Glomerular endothelial cell (primary cell): Measurements from ENCODE around the gene SERPINB10. TPM values are rescaled to one million over a fixed set of nuclear protein-coding genes. Genes with fewer than 3 reads are reported as not detected.
A peak's percentile ranks its signal among the peaks of the same experiment; 100 is the strongest.

ENCODE experiments used
- DNase-seq: peaks from one replicate; pipeline ENCODE4 v3.0.0-alpha.2; 2011; ENCODE audit warnings: low read depth, low spot score; ENCODE audit errors: extremely low read depth
- total RNA-seq: library from RNA; depleted of rRNA; stranded (reverse); fragments of >200 nt; gene quantifications from 2 replicates; pipeline ENCODE4 v1.2.3, GENCODE V29; 2015

SERPINB10 gene, protein sequence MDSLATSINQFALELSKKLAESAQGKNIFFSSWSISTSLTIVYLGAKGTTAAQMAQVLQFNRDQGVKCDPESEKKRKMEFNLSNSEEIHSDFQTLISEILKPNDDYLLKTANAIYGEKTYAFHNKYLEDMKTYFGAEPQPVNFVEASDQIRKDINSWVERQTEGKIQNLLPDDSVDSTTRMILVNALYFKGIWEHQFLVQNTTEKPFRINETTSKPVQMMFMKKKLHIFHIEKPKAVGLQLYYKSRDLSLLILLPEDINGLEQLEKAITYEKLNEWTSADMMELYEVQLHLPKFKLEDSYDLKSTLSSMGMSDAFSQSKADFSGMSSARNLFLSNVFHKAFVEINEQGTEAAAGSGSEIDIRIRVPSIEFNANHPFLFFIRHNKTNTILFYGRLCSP
- total RNA-seq = not detected in 2 replicates

DNA sequence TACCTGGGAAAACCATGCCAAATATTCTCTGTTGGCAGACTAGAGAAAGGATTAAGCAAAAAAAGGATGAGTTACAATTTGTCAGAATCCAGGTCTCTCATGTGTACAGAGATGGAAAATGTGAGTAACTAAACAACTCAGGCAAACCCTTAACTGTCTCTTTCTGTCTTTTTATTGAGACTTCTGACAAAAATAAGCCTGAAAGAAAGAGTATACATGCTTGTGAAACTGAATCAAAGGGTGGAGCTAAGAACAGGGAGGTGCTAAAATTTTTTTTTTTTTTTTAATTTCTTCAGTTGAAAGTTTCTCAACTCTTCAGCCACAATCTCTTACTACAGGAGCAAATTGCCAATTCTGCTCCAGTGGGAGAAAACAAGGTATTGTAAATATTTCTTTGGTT, at the start of gene SERPINB10:
Gene SERPINB10 (plus strand): TSS at position 295 of the 400 bp plus-strand sequence. CDS start 7,553 bp downstream, outside the sequence.
- DNase-seq = no peak

DNA sequence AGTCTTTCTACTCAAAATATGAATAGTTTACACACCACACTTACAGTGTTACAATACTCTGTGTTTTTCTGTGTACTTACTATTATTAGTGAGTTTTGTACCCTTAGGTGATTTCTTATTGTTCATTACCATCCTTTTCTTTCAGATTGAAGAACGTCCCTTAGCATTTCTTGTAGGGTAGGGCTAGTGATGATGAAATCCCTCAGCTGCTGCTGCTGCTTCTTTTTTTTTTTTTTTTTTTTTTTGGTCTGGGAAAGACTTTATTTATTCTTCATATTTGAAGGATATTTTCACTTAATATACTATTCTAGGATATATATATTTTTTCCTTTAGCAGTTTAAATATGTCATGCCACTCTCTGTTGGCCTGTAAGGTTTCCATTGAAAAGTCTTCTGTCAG, 49.3 kb upstream of the SERPINB10 start:
- no peak for DNase-seq

DNA sequence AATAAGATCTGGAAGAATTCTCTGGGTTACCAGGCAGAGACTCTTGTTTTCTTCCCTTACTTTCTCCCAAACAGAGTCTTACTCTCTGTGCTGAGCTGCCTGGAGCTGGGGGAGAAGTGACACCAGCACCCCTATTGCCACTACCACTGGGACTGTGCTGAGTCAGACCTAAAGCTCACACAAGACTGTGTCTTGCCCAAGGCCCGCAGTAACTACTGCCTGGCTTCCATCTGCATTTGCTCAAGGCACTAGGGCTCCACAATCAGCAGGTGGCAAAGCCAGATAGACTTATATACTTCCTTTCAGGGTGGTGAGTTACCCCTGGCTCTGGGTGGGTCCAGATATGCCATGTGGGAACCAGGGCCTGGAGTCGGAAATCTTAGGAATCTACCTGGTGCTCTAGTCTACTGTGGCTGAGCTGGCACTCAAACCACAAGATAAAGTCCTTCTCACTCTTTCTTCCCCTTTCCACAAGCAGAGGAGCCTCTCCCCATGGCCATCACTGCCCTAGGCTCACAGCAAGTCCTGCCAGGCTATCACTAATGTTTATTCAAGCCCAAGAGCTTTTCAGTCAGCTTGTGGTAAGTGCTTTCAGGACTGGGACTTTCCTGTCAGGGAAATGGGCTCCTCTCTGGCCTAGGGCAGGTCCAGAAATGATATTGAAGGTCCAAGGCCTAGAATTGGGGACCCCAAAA, 47.8 kb upstream of the SERPINB10 start:
- no peak for DNase-seq

DNA sequence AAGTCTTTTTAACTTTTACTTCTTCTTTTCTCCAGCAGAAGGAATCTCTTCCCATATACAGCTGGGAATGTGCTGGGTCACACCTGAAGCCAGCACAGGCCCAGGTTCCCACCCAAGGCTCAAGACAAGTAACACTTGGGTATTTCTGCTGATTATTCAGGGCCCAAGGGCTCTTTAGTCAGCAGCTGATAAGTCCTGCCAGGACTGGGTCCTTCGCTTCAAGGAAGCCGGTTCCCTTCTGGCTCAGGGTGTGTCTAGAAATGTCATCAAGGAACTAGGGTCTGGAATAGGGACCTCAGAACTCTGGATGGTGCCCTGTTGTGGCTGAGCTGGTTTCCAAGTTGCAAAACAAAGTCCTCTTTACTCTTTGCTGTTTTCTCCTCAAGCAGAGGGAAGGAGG, 47.2 kb upstream of the SERPINB10 start:
- DNase-seq = no peak

DNA sequence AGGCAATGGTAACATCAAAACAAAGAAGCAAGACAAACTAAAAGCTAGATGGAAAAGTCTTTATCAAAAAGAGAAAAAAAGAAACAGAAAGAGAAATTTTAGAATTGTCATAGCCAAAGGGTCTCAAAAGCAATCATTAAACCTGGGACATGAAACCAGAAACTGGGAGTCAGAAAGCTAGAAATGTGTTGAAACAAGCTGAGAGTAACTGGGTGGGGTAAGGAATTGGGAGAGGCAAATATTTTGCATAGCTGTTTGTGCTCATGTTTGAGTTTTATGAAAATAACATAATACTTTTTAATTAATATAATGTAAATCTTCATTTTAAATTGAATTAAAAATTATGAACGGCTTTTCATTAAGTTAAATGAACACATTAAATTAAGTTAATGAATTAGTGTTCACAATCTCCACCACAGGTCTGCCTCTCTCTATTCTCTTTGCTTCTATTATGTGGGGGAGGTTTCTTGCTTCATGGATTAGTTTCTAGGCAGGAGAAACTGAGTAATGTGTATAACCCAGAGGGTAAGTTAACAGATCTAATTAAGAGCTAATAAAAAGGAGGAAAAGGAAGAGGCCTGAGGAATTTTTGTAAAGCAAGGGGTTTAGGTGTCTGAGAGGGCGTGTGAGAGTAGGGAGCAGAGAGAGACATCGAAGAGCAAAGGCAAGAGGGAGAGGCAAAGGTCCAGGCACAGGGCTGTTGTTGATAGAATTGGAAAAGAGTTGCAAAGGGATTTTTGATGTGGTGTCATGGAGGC, 40.2 kb upstream of the SERPINB10 start:
- no peak for DNase-seq

DNA sequence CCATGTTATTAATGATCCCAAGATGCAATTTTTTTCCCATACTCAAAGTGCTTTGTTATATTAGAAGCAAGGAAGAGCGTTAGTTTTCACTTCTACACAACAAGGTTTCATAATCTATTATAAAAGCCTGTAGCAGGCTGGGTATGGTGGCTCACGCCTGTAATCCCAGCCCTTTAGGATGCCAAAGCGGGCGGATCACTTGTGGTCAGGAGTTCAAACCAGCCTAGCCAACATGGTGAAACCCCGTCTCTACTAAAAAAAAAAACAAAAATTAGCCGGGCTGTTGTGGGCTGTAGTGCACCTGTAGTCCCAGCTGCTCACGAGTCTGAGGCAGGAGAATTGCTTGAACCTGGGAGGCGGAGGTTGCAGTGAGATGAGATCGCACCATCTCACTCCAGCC, 39.2 kb upstream of the SERPINB10 start:
- DNase-seq = no peak

DNA sequence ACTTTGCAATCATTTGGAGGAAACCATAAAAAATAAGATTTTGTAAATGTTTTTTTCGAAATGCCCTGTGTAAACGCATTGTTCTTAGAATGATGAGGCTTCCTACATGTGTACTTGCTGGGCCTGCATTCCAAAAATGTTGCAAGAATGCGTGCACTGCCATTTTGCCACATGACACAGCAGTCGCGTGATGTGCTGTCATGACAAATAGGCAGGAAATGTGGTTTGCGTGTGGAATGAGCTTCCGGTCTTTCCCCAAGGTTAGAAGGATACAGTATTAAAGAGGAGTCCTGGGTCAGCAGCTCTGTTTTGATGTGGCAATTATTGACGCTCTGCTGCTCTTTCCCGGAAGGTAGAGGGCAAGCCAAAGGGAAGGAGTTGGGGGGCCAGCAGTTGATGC, 38.4 kb upstream of the SERPINB10 start:
- no peak for DNase-seq

DNA sequence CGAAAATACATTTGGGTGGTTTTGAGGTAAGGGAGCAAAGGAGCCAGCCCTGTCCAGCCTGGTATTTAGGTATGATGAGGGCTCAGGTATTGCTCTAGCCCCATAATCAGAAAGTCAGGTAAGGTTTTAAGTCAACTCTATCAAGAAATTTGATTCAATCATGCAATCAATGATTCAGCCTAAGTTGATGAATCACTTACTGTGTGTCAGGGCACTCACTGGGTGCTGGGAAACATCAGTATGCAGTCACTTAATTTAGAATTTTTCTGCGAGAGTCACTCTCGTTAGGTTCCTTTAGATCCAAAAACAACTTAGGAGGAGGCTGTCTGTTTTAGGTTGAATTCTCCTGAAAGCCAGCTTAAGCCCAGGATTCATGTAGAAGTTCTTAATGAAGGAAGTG, 37.9 kb upstream of the SERPINB10 start:
- no peak for DNase-seq

DNA sequence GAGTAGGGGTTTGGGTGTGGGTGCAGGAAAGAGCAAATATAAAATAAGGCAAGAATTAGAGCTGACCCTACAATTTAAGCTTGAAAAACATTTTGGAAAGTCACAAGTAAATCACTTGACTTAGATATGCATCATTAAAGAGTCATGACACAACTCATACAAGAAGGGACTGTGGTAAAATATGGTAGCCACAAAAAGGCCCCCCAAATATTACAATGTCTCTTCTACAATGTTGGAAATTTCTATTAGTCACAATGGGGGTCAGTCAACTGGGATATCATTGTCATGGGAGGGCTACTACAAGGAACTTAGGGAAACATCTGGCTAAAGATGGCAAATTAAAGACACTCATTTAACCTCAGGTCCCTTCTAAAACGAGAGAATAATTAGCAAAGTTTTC, 35.9 kb upstream of the SERPINB10 start:
- DNase-seq = no peak

DNA sequence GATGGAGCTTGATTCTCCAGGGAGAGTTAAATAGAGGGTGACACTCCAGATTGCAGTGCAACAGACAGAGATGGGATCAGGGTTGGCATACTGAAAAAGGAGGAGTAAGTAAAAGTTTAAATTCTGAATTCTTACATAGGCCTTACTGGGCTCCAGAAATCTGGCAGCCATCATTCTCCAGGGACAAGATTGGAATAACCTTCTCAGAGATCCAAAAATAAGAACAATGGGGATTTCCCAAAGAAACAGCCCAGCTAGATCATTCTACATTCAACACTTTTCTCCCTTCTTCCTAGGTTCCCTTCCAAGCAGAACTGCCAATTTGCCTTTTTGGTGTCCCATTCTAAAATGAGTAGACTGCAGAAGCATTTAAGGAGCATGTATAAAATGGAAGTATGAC, 35.2 kb upstream of the SERPINB10 start:
- DNase-seq = no peak

DNA sequence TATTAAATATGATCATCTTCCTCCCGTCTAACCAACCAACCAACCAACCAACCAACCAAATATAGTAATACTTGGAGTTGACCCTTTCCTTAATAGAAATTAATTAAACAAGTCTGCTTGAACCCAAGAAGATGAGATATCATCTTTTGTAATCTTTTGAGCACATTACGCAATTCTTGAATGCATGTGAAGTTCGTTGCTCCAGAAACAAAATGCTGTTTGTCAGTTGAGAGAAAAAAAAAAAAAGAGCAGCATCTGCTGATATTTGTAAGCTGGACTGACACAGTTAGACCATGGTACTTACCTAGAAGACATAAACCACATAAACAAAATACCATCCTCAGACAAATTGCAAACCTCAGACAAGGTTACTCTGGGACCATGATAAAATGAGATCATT, 29.4 kb upstream of the SERPINB10 start:
- DNase-seq = no peak

DNA sequence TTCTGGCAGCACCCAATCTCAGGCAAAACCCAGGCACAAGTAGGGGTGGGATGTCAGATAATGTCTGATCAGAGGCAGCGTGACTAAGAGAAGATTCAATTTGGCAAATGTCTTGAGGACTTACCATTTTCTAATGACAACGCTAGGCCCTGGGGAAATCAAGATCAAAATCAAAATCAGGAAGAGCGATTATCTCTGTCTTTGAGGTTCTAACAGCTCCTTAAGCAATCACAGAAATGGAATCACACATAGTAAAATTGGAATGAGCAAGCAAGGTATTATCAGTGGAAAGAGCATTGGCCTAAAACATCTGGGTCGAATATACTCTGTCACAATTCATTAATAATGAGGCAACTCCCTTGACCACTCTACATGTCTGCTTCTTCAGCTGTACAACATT, 28.8 kb upstream of the SERPINB10 start:
- DNase-seq = no peak

DNA sequence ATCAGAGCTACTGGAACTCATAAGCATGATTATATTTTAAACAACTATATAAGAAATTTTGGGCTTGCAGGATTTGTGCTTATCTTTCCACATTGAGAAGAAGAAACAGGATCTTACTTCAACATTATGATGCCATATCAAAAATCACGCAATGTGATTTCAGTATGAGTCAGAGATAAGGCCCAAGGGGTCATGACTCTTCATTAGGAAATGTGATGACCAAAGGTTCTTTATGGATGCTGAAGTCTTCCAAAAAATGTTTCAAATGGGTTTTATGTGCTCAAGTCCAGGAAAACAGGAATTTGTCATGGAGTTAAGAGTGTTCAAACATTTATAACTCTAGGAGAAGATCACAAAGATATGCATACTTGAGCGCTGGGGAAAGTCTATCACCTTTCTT, 28.0 kb upstream of the SERPINB10 start:
- DNase-seq = no peak

DNA sequence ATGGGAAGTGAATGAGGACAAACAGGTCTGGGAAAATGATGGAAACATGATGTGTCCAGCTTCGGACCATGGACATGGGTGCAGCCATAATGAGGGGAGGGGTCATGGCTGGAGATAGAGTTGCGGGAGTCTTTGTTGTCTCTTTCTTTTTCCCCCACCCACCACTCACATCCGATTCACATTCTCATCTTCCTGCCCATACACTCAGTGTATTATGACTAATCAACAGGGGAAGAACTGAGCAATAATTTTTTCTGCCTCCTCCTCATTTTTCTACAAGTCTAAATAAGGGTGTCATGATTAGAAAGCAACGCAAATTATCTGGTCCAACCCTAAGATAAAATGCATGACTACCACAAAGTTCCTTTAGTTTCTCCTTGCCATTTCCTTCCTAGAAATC, 25.9 kb upstream of the SERPINB10 start:
- DNase-seq = no peak

DNA sequence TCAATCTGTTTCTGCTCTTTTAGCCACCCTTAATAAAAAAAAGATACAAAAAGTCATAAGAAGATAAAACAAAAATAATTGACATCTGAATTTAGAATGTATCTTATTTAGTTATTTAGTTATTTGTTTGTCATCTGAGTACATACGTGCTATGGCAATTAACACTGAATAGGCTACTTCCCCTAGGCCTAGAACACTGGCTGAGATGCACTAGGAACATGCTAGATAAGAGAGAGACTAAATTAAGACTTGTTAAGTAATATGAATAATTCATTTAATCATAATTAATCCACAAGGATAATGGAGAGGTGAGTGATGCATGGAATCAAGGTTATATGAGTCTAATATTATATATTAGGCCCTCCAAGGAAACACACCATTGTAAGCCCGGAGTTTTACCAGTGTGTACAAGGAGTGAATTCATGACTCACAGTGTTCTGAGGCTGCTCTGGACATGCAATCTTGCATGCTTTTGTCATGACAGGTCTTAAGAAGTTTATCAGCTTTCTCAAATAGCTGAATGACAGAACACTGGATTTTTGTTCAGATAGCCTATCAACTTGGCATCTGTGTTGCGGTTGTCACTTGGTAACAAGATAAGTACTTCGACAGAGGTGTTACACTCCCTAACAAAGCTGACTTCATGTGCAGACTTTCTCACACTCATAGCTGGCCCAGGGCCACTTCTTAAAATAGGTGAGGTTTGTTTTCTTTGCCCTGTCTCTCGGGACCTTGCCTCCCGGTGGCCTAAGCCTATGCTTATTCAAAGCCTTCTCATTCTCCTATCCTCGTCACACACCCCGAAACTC, 25.2 kb upstream of the SERPINB10 start:
- DNase-seq = peak; percentile 86

DNA sequence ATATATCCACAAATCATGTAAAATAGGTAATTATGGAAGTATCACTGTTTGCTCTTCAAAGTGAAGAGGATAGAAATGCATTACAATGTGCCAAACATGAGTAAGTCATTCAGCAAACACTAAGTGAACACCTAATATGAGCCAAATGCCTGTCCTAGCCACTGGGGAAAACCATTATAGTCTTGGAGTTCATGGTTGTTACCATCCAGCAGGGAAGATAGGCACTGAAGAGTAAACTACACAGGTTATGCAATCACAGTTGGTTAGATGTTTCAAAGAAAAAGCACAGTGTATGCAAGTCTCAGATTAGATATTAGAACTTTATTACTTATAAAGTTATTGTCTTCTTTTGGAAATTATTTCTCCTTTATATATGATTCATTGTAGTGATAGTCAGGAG, 24.1 kb upstream of the SERPINB10 start:
- DNase-seq = no peak

DNA sequence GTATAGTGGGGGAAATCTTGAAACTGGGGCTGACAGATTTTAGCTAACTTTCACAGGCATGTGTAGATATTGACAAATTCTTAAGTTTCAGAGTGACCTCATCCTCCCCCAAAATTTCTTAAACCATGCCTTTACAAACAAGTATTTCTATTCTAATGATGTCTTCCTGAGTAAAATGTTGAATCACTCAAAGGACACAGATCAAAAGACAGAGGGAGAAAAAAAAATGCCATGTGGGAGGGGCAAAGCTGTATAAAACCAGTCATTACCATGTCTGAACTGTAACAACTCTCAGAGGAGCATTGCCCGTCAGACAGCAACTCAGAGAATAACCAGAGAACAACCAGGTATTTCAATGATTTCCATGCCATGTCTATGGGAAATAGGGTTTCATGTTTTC, 20.3 kb upstream of the SERPINB10 start, which contains the start of gene SERPINB2:
Gene SERPINB2 (plus strand): TSS at position 282 of the 400 bp plus-strand sequence. CDS start 3,740 bp downstream, outside the sequence.
- DNase-seq = no peak

DNA sequence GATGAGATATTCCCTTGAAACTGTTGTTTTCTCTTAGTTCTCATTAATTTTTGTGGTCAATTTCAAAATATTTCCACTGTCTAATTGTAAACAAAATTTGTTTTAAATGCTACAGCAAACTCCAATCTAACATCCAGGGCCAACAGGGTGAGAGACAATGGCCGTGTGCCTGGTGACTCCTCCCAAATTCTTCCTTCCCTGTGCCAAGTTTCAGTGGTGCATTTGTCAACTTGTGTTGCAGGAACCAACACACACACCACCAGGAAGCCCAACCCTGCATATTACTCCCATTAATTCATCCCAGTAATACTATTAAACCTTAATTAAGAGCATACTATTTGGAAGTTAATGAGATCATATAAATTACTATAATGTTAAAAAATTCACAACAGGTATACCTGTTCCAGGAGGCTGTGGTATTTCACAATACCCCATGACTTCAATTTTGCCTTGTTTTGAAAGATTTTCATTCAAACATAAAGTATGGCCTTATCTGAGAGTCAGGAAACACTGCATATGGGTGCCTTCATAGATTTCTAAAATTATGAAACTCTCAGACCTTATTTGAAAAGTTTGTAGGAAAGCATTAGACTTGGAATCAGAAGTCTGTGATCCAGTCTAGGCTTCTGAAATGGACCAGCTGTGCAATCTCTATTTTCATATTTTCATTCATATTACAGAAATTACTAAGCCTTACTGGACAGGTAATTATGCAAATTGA, 19.1 kb upstream of the SERPINB10 start:
- no peak for DNase-seq

DNA sequence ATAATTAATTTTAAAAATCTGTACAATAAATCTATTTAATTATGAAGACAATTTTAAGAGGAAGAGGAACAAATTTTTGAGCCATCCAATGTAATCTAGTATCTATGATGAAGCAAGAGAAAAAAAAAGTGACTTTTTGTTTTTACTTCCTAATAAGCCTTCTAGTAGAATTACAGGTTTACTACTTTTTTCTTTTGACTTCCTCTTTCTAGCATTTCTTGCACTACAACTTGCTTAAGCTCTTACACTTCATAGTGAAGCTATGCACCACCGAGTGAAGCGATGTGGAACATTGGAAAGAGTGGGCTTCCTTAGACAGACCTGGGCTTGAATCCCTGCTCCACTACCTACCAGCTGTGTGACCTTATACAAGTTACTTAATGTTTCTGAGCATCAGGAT, 18.1 kb upstream of the SERPINB10 start:
- no peak for DNase-seq
